ENCODE results near the gene CXXC4. TPM values are rescaled to one million over a fixed set of nuclear protein-coding genes. Genes with fewer than 3 reads are reported as not detected.

CXXC4 gene
- total RNA-seq, 6 experiments from 2014 or later, result 0.29 to 1.0 (median 0.89) TPM

- ATAC-seq (peak; percentile 1 to 17 (median 10)), DNase-seq (peak; percentile 57 to 68 (median 67))
- peak overlapping the region; percentile 54 to 64 (median 58) for H3K4me3 ChIP-seq
- intact Hi-C loops (cut with DNase I), result no loop called here
- peaks cover 0 to 11% (median 3%) of the 10 kb centered on the region in 4 donors for H3K4me1 ChIP-seq
- peak in 1 of 4 donors; percentile 10 for TF ChIP-seq CTCF (IDR thresholded peaks at IDR 0.05)
- TF ChIP-seq POLR2A (IDR thresholded peaks at IDR 0.05), result no peak
- H3K36me3 ChIP-seq, result no peaks in the 10 kb centered on the region
- under 1% methylated on average over 21 of the region's 47 CpGs for WGBS (ENCODE audit: insufficient coverage, low coverage, low lambda C conversion rate, missing lambda C conversion rate)
- H3K9me3 ChIP-seq, result no peaks in the 10 kb centered on the region
- H3K27ac ChIP-seq, result peak overlapping the region in 2 of 3 donors; percentile 39 to 51
- H3K27me3 ChIP-seq, result no peaks in the 10 kb centered on the region
These were observed 3.1 kb downstream of the CXXC4 start for GRCh38 chr4:104491481-104492182.

GRCh38 chr4:104490770-104491480 lies 3.8 kb downstream of the CXXC4 start:
- peak overlapping the region; percentile 54 to 64 (median 58) for H3K4me3 ChIP-seq
- no peak for TF ChIP-seq POLR2A (IDR thresholded peaks at IDR 0.05)
- TF ChIP-seq CTCF (IDR thresholded peaks at IDR 0.05), result no peak
- DNase-seq, result peak; percentile 76 to 84 (median 80)
- H3K4me1 ChIP-seq, result peaks cover 0 to 6% (median 2%) of the 10 kb centered on the region in 4 donors
- intact Hi-C loops (cut with DNase I), result no loop called here
- 0% methylated on average over 17 of the region's 55 CpGs for WGBS (ENCODE audit: insufficient coverage, low coverage, low lambda C conversion rate, missing lambda C conversion rate)
- H3K36me3 ChIP-seq, result no peaks in the 10 kb centered on the region
- H3K27me3 ChIP-seq, result no peaks in the 10 kb centered on the region
- peak; percentile 9 to 49 (median 24) for ATAC-seq
- no peaks in the 10 kb centered on the region for H3K9me3 ChIP-seq
- peak overlapping the region in 2 of 3 donors; percentile 29 to 62 for H3K27ac ChIP-seq

- ATAC-seq, result peak; percentile 26 to 53 (median 34)
These were observed 4.5 kb downstream of the CXXC4 start for GRCh38 chr4:104490096-104490769.

GRCh38 chr4:104489731-104490095 lies 5.0 kb downstream of the CXXC4 start:
- H3K27me3 ChIP-seq, result no peaks in the 10 kb centered on the region
- intact Hi-C loops (cut with DNase I), result no loop called here
- H3K27ac ChIP-seq, result no peak overlapping the region
- no peak overlapping the region for H3K4me3 ChIP-seq
- H3K9me3 ChIP-seq, result no peaks in the 10 kb centered on the region
- TF ChIP-seq POLR2A (IDR thresholded peaks at IDR 0.05) (no peak), CTCF (IDR thresholded peaks at IDR 0.05) (no peak)
- ATAC-seq, result no peak
- DNase-seq, result no peak
- no peaks in the 10 kb centered on the region for H3K36me3 ChIP-seq
- peaks cover 0 to 6% (median 0%) of the 10 kb centered on the region in 4 donors for H3K4me1 ChIP-seq

More at GRCh38 chr4:104490096-104490769, 4.5 kb downstream of the CXXC4 start:
- intact Hi-C loops (cut with DNase I), result no loop called here
- peaks cover 0 to 6% (median 0%) of the 10 kb centered on the region in 4 donors for H3K4me1 ChIP-seq
- no peaks in the 10 kb centered on the region for H3K9me3 ChIP-seq
- peak overlapping the region; percentile 54 to 64 (median 58) for H3K4me3 ChIP-seq
- H3K36me3 ChIP-seq, result no peaks in the 10 kb centered on the region
- WGBS (ENCODE audit: insufficient coverage, low coverage, low lambda C conversion rate, missing lambda C conversion rate), result 26% methylated on average over 7 of the region's 7 CpGs
- H3K27ac ChIP-seq, result peak overlapping the region in 2 of 3 donors; percentile 29 to 62
- peak; percentile 39 to 65 (median 60) for DNase-seq
- TF ChIP-seq CTCF (IDR thresholded peaks at IDR 0.05) (no peak), POLR2A (IDR thresholded peaks at IDR 0.05) (no peak)
- no peaks in the 10 kb centered on the region for H3K27me3 ChIP-seq

Data from right lobe of liver (tissue), 6 donors.